Measurements from ENCODE around the gene CTPS1.

- TF ChIP-seq CTCF (IDR thresholded peaks at IDR 0.05 in 2 of 3, conservative IDR thresholded peaks at IDR 0.05 in 1 of 3; ENCODE audit: borderline replicate concordance in 1 of 3, insufficient read depth in 1 of 3, low read depth in 2 of 3, low read length in 2 of 3) (no peak), EZH2phosphoT487 (IDR thresholded peaks at IDR 0.05; ENCODE audit: borderline replicate concordance) (no peak), ATF3 (IDR thresholded peaks at IDR 0.05) (no peak), RAD21 (IDR thresholded peaks at IDR 0.05; ENCODE audit: low read depth) (no peak), POLR2A (IDR thresholded peaks at IDR 0.05; ENCODE audit: borderline replicate concordance, extremely low read depth, insufficient read depth, insufficient read length) (no peak), MAX (IDR thresholded peaks at IDR 0.05) (no peak), TCF7L2 (IDR thresholded peaks at IDR 0.05; ENCODE audit: borderline replicate concordance, extremely low read depth, insufficient read depth, insufficient read length) (no peak), JUND (IDR thresholded peaks at IDR 0.05) (no peak), EZH2 (IDR thresholded peaks at IDR 0.05) (no peak), REST (IDR thresholded peaks at IDR 0.05; ENCODE audit: low read depth) (no peak), POLR2AphosphoS5 (IDR thresholded peaks at IDR 0.05; ENCODE audit: low read depth, low read length) (no peak), ZBTB33 (IDR thresholded peaks at IDR 0.05; ENCODE audit: extremely low read depth, insufficient replicate concordance, low read length) (no peak)
Observed at GRCh38 chr1:40976952-40977690, 2.4 kb upstream of the CTPS1 start.
